SK-N-SH (cell line): ENCODE measurements around the gene ZDHHC12.

Experiments used
- CTCF ChIP-seq: fragments of 200-600 bp; sonication (generic); IDR thresholded peaks from 2 replicates; pipeline ENCODE4 v1.6.1; 2017; ENCODE audit warnings: antibody characterized with exemption, mild to moderate bottlenecking, moderate library complexity
- USF1 ChIP-seq: IDR thresholded peaks from 2 replicates; pipeline ENCODE4 v1.4.0; 2012; ENCODE audit warnings: low read depth, borderline replicate concordance

GRCh38 chr9:128747241-128747640, 23.3 kb upstream of the ZDHHC12 start:
- no peak for TF ChIP-seq CTCF
- TF ChIP-seq USF1 = no peak
